Small intestine (tissue), 16 donors: ENCODE data around the gene MARCHF5. TPM values are rescaled to one million over a fixed set of nuclear protein-coding genes. Genes with fewer than 3 reads are reported as not detected.

ENCODE experiments used
- DNase-seq, 2 donors: peaks; one replicate each; pipeline versions ENCODE4 v3.0.0 to v3.0.0-alpha.2; 2013
- FAIRE-seq: peaks from 2 replicates; lab custom pipeline; 2012; peaks lifted over from hg19 to GRCh38; lab: Jason Lieb, UNC
- H3K27ac ChIP-seq, 3 donors: one replicate each; pipeline ENCODE4 v1.5.1; 2013; ENCODE audit warnings: low read length in 2 of 3, mild to moderate bottlenecking in 2 of 3, control low read depth in 1 of 3, inconsistent platforms in 1 of 3, low read depth in 1 of 3, moderate library complexity in 1 of 3
- H3K27me3 ChIP-seq, 3 donors: one replicate each; pipeline ENCODE4 v1.6.1; 2013; ENCODE audit warnings: low read length in 3 of 3, inconsistent platforms in 1 of 3; ENCODE audit not compliant: control insufficient read depth in 3 of 3, insufficient read depth in 3 of 3
- H3K36me3 ChIP-seq, 3 donors: one replicate each; pipeline ENCODE4 v1.6.1; 2013; ENCODE audit warnings: low read length in 3 of 3, inconsistent platforms in 1 of 3, low read depth in 1 of 3, mild to moderate bottlenecking in 1 of 3, moderate library complexity in 1 of 3; ENCODE audit not compliant: control insufficient read depth in 3 of 3, insufficient read depth in 2 of 3
- H3K4me1 ChIP-seq, 3 donors: one replicate each; pipeline ENCODE4 v1.6.1; 2013; ENCODE audit warnings: low read length in 2 of 3, inconsistent platforms in 1 of 3, low read depth in 1 of 3, mild to moderate bottlenecking in 1 of 3, moderate library complexity in 1 of 3; ENCODE audit not compliant: control insufficient read depth in 3 of 3, insufficient read depth in 2 of 3
- H3K4me3 ChIP-seq, 3 donors: one replicate each; pipeline ENCODE4 v1.5.1; 2013; ENCODE audit warnings: low read length in 3 of 3, control low read depth in 1 of 3, inconsistent platforms in 1 of 3, low read depth in 1 of 3, mild to moderate bottlenecking in 1 of 3, moderate library complexity in 1 of 3
- H3K9me3 ChIP-seq, 2 donors: one replicate each; pipeline ENCODE4 v1.6.1; 2013; ENCODE audit warnings: low read depth in 1 of 2, low read length in 1 of 2; ENCODE audit not compliant: control insufficient read depth in 2 of 2, insufficient read depth in 1 of 2
- WGBS, 3 donors: extraction: QIAGEN DNeasy Blood & Tissue Kit; methylation state at CpG; one replicate each; pipeline ENCODE4 v1.1.7; 2013; 5-methylcytosine and 5-hydroxymethylcytosine counted together
- long read RNA-seq, 10 donors: transcript quantifications; one replicate each; lab custom pipeline, GENCODE V29; 2026
- polyA plus RNA-seq, 4 donors: library from polyadenylated mRNA; stranded (reverse) in 3 of 4; unstranded in 1 of 4; fragments of 200-250 nt in 3 of 4; fragments of 120-200 nt in 1 of 4; gene quantifications; one replicate each; pipeline versions ENCODE4 v1.2.1 to v1.2.3, GENCODE V29; 2013
- donor health status: healthy with polysubstance abuse.
- donor health status: control.
- donor health status: control.
- donor health status: Bipolar disorder and iron deficiency.
- donor health status: healthy.

The MARCHF5 gene
- 10 to 100 TPM; 15.0 to 34.8 (median 17.9) TPM for polyA plus RNA-seq
- long read RNA-seq, donor 1, transcript MARCH5-201 (6 exons, 3,926 nt) = major isoform, 20 of 38 reads
- long read RNA-seq, donor 1, partial matches to known transcripts = 18 of 38 reads
- long read RNA-seq, donor 1, other reads (novel, unspliced or antisense) = 0 of 38 reads
- long read RNA-seq, donor 2, transcript MARCH5-201 (6 exons, 3,926 nt) = major isoform, 7 of 7 reads
- long read RNA-seq, donor 2, partial matches to known transcripts = 0 of 7 reads
- long read RNA-seq, donor 2, other reads (novel, unspliced or antisense) = 0 of 7 reads
- long read RNA-seq, donor 3, transcript MARCH5-201 (6 exons, 3,926 nt) = major isoform, 7 of 9 reads
- long read RNA-seq, donor 3, partial matches to known transcripts = 0 of 9 reads
- long read RNA-seq, donor 3, other reads (novel, unspliced or antisense) = 0 of 9 reads
- long read RNA-seq, donor 4 = 0 reads
- long read RNA-seq, donor 5, partial matches to known transcripts = 0 of 2 reads
- long read RNA-seq, donor 5, other reads (novel, unspliced or antisense) = 0 of 2 reads
- long read RNA-seq, donor 6, transcript MARCH5-201 (6 exons, 3,926 nt) = major isoform, 7 of 16 reads
- long read RNA-seq, donor 6, partial matches to known transcripts = 6 of 16 reads
- long read RNA-seq, donor 6, other reads (novel, unspliced or antisense) = 0 of 16 reads
- long read RNA-seq, donor 7 = 0 reads
- long read RNA-seq, donor 8 = 0 reads
- long read RNA-seq, donor 9, partial matches to known transcripts = 0 of 4 reads
- long read RNA-seq, donor 9, other reads (novel, unspliced or antisense) = 0 of 4 reads
- long read RNA-seq, donor 10, transcript MARCH5-201 (6 exons, 3,926 nt) = major isoform, 12 of 14 reads
- long read RNA-seq, donor 10, partial matches to known transcripts = 0 of 14 reads
- long read RNA-seq, donor 10, other reads (novel, unspliced or antisense) = 0 of 14 reads

- H3K4me1 ChIP-seq = peaks cover 0 to 4% (median 4%) of the 10 kb centered on the region in 3 donors
- H3K4me3 ChIP-seq = peak within 1 kb of the TSS; percentile 88 to 99 (median 91)
- WGBS, 3 donors = 0 to 1% (median 1%) methylated on average over 69 to 79 of the region's 79 CpGs
- peak within 1 kb of the TSS; percentile 89 to 99 (median 95) for H3K27ac ChIP-seq
- DNase-seq (peak; percentile 96 to 98), FAIRE-seq (no peak)
- H3K9me3 ChIP-seq = no peaks in the 10 kb centered on the region
- peaks cover 0 to 16% (median 0%) of the 10 kb centered on the region in 3 donors for H3K36me3 ChIP-seq
- H3K27me3 ChIP-seq = no peaks in the 10 kb centered on the region
Observed at GRCh38 chr10:92290837-92291615, at the start of gene MARCHF5, which contains the start of gene CPEB3. MARCHF5 (plus strand) TSS chr10:92291167; CDS start chr10:92291495, 328 bp downstream. CPEB3 (minus strand) TSS chr10:92291078; CDS start chr10:92240350, 50,728 bp downstream.

GRCh38 chr10:92241501-92241900, 49.5 kb upstream of the MARCHF5 start:
- Histone ChIP-seq H3K9me3 (no peaks in the 10 kb centered on the region), H3K27me3 (no peaks in the 10 kb centered on the region), H3K27ac (peak overlapping the region in 1 of 3 donors; percentile 80), H3K4me3 (peak overlapping the region in 1 of 3 donors; percentile 70), H3K4me1 (peaks cover 3 to 11% (median 10%) of the 10 kb centered on the region in 3 donors), H3K36me3 (no peaks in the 10 kb centered on the region)
- no peak for DNase-seq
- FAIRE-seq = no peak
- 20 to 49% (median 24%) methylated on average over 1 of the region's 1 CpG for WGBS, 3 donors

- no peaks in the 10 kb centered on the region for H3K9me3 ChIP-seq
- DNase-seq (no peak), FAIRE-seq (no peak)
- WGBS, 3 donors = 48 to 57% (median 53%) methylated on average over 2 of the region's 2 CpGs
- H3K27ac ChIP-seq = no peak overlapping the region
- H3K4me3 ChIP-seq = no peak overlapping the region
- H3K27me3 ChIP-seq = no peaks in the 10 kb centered on the region
- H3K36me3 ChIP-seq = no peaks in the 10 kb centered on the region
- H3K4me1 ChIP-seq = peaks cover 3 to 11% (median 10%) of the 10 kb centered on the region in 3 donors
Observed at GRCh38 chr10:92242380-92242779, 48.6 kb upstream of the MARCHF5 start.

- peak; percentile 33 for FAIRE-seq
Observed at GRCh38 chr10:92242910-92243671, 47.9 kb upstream of the MARCHF5 start.

GRCh38 chr10:92244796-92245195, 46.2 kb upstream of the MARCHF5 start:
- Histone ChIP-seq H3K36me3 (no peaks in the 10 kb centered on the region), H3K9me3 (no peaks in the 10 kb centered on the region), H3K4me1 (peaks cover 0 to 5% (median 4%) of the 10 kb centered on the region in 3 donors), H3K27ac (no peak overlapping the region), H3K27me3 (no peaks in the 10 kb centered on the region), H3K4me3 (no peak overlapping the region)
- DNase-seq = no peak
- WGBS, 3 donors = 71 to 77% (median 73%) methylated on average over 2 to 3 of the region's 3 CpGs
- FAIRE-seq = no peak

More at GRCh38 chr10:92242910-92243671, 47.9 kb upstream of the MARCHF5 start:
- 3 to 14% (median 6%) methylated on average over 8 of the region's 8 CpGs for WGBS, 3 donors
- Histone ChIP-seq H3K36me3 (no peaks in the 10 kb centered on the region), H3K4me3 (peak overlapping the region in 2 of 3 donors; percentile 1 to 14), H3K9me3 (no peaks in the 10 kb centered on the region), H3K27ac (peak overlapping the region in 1 of 3 donors; percentile 61), H3K27me3 (no peaks in the 10 kb centered on the region), H3K4me1 (peaks cover 0 to 10% (median 7%) of the 10 kb centered on the region in 3 donors)
- peak; percentile 83 to 84 for DNase-seq

GRCh38 chr10:92248566-92248965, 42.4 kb upstream of the MARCHF5 start:
- Histone ChIP-seq H3K9me3 (no peaks in the 10 kb centered on the region), H3K27me3 (no peaks in the 10 kb centered on the region), H3K4me3 (no peak overlapping the region), H3K27ac (no peak overlapping the region), H3K4me1 (no peaks in the 10 kb centered on the region), H3K36me3 (no peaks in the 10 kb centered on the region)
- FAIRE-seq = no peak
- no peak for DNase-seq
- 71 to 89% (median 73%) methylated on average over 2 of the region's 2 CpGs for WGBS, 3 donors

- H3K36me3 ChIP-seq = no peaks in the 10 kb centered on the region
- WGBS, 3 donors = 95 to 100% (median 97%) methylated on average over 2 of the region's 2 CpGs
- no peak for DNase-seq
Observed at GRCh38 chr10:92263396-92263795, 27.6 kb upstream of the MARCHF5 start.

More at GRCh38 chr10:92263396-92263795, 27.6 kb upstream of the MARCHF5 start:
- Histone ChIP-seq H3K27me3 (no peaks in the 10 kb centered on the region), H3K4me3 (no peak overlapping the region), H3K4me1 (no peaks in the 10 kb centered on the region), H3K27ac (no peak overlapping the region), H3K9me3 (no peaks in the 10 kb centered on the region)
- FAIRE-seq = no peak
